Esophagus muscularis mucosa (tissue), 4 donors: ENCODE measurements around the gene SCUBE2. TPM values are rescaled to one million over a fixed set of nuclear protein-coding genes. Genes with fewer than 3 reads are reported as not detected.
"Not testable (repeated sequence)": the region's sequence is repeated elsewhere in the genome, so short reads cannot be mapped to it uniquely, and the experiment has no call there.

Experiments
- DNase-seq: peaks from one replicate; pipeline ENCODE4 v3.0.0-alpha.2; 2017; ENCODE audit errors: extremely low spot score
- H3K27ac ChIP-seq, 4 donors: fragments of 200-600 bp; sonication (generic); replicated peaks in 1 of 4; 1 replicate in 3 of 4; 2 replicates in 1 of 4; pipeline ENCODE4 v1.5.1; 2016 to 2019; ENCODE audit warnings: mild to moderate bottlenecking in 1 of 4
- H3K27me3 ChIP-seq, 4 donors: fragments of 200-600 bp; sonication (generic); one replicate each; pipeline versions ENCODE4 v1.5.1 to v1.6.0; 2016 to 2019
- H3K36me3 ChIP-seq, 4 donors: fragments of 200-600 bp; sonication (generic); one replicate each; pipeline ENCODE4 v1.5.1; 2016 to 2019
- H3K4me1 ChIP-seq, 4 donors: fragments of 200-600 bp; sonication (generic); one replicate each; pipeline ENCODE4 v1.5.1; 2016 to 2019
- H3K4me3 ChIP-seq, 4 donors: fragments of 200-600 bp; sonication (generic); 1 replicate in 2 of 4; 2 replicates in 2 of 4; pipeline ENCODE4 v1.5.1; 2016 to 2019; ENCODE audit warnings: mild to moderate bottlenecking in 4 of 4, moderate library complexity in 1 of 4
- H3K9me3 ChIP-seq, 4 donors: fragments of 200-600 bp; sonication (generic); 1 replicate in 3 of 4; 2 replicates in 1 of 4; pipeline ENCODE4 v1.5.1; 2016 to 2019
- EP300 ChIP-seq: sonication (generic); formaldehyde crosslinking; IDR thresholded peaks from one replicate; pipeline ENCODE4 v1.6.1; 2017; ENCODE audit warnings: antibody characterized with exemption
- POLR2A ChIP-seq: fragments of 450-650 bp; IDR thresholded peaks from one replicate; pipeline ENCODE4 v1.6.1; 2017; ENCODE audit warnings: antibody characterized with exemption, moderate library complexity, mild to moderate bottlenecking, low read depth
- POLR2AphosphoS5 ChIP-seq, 2 donors: sonication (generic); formaldehyde crosslinking; IDR thresholded peaks; one replicate each; pipeline ENCODE4 v1.6.1; 2017; ENCODE audit warnings: antibody characterized with exemption in 2 of 2
- whole genome bisulfite sequencing: methylation state at CpG from one replicate; pipeline ENCODE4 v1.1.5; 2018; 5-methylcytosine and 5-hydroxymethylcytosine counted together
- intact Hi-C: fragments of 100-400 bp; cut with DNase I; formaldehyde crosslinking; loops from one replicate; pipeline ENCODE4 v1.15.1; 2023
- total RNA-seq, 4 donors: library from RNA; depleted of rRNA; stranded (reverse); fragments of >200 nt; gene quantifications; one replicate each; pipeline versions ENCODE4 v1.1.0 to v1.2.1, GENCODE V29; 2016
- TF ChIP-seq, protein P1 (sequence below), 3 experiments: fragments of 200-600 bp in 2 of 3; fragments of 450-650 bp in 1 of 3; sonication (generic) in 2 of 3; IDR thresholded peaks; one replicate each; pipeline ENCODE4 v1.5.1; 2017 to 2019; ENCODE audit warnings: antibody characterized with exemption in 3 of 3, mild to moderate bottlenecking in 2 of 3, moderate library complexity in 1 of 3

Gene SCUBE2
- total RNA-seq, 4 donors from 2014 or later = 1.7 to 11.5 (median 8.2) TPM

DNA sequence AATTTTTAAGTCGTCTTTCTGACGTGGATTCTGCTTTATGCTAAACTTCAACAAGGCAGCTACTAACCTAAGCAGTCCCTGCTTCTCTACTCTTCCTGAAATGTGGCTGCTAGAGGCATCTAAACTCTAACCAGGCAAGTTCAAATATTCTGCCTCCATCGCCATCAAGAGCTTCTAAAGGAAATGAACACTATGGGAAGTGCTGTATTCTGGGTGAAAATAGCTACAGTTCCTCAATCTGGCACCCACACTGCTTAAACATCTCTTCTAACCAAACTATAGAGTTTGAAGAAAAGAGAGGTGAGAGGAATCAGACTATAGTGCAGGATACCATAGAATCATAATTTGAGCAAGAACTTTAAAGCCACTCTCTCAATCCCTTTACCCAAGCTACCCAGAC lies 93.9 kb downstream of the SCUBE2 start:
- DNase-seq = no peak
- no peak for TF ChIP-seq POLR2A
- no peak for TF ChIP-seq POLR2AphosphoS5 (IDR thresholded peaks at IDR 0.05)
- TF ChIP-seq, protein P1, sequence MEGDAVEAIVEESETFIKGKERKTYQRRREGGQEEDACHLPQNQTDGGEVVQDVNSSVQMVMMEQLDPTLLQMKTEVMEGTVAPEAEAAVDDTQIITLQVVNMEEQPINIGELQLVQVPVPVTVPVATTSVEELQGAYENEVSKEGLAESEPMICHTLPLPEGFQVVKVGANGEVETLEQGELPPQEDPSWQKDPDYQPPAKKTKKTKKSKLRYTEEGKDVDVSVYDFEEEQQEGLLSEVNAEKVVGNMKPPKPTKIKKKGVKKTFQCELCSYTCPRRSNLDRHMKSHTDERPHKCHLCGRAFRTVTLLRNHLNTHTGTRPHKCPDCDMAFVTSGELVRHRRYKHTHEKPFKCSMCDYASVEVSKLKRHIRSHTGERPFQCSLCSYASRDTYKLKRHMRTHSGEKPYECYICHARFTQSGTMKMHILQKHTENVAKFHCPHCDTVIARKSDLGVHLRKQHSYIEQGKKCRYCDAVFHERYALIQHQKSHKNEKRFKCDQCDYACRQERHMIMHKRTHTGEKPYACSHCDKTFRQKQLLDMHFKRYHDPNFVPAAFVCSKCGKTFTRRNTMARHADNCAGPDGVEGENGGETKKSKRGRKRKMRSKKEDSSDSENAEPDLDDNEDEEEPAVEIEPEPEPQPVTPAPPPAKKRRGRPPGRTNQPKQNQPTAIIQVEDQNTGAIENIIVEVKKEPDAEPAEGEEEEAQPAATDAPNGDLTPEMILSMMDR (IDR thresholded peaks at IDR 0.05) = no peak
- TF ChIP-seq EP300 = no peak
- H3K4me3 ChIP-seq = no peak overlapping the region
- no peaks in the 10 kb centered on the region for H3K9me3 ChIP-seq
- H3K36me3 ChIP-seq = no peaks in the 10 kb centered on the region
- intact Hi-C loops = no loop called here
- H3K27ac ChIP-seq = no peak overlapping the region
- WGBS = 88% methylated on average over 3 of the region's 3 CpGs
- no peaks in the 10 kb centered on the region for H3K27me3 ChIP-seq
- H3K4me1 ChIP-seq = no peaks in the 10 kb centered on the region

DNA sequence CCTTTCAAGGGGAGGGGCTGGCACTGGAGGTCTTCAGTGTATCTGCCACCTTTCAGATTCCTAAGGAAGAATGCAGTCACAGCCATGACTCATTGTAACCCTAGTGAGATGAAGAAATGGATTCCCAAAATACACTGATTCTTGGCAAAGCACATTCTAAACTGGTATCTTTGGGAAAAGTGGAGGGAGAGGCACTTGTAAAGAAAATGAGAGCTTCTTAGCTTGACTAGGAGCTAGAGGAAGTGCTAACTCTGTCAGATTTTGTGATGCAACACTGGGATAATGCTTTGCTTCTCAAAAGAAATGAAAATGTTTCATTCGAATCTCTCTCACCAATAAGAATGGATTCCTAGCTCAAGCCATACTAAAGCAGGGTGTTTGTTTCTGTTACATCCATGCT lies 101.9 kb downstream of the SCUBE2 start:
- Histone ChIP-seq H3K27me3 (no peaks in the 10 kb centered on the region), H3K4me1 (no peaks in the 10 kb centered on the region), H3K9me3 (no peaks in the 10 kb centered on the region), H3K36me3 (no peaks in the 10 kb centered on the region), H3K4me3 (no peak overlapping the region), H3K27ac (no peak overlapping the region)
- DNase-seq = no peak
- WGBS = 93% methylated on average over 1 of the region's 1 CpG
- no peak for TF ChIP-seq POLR2AphosphoS5 (IDR thresholded peaks at IDR 0.05)
- no peak for TF ChIP-seq EP300
- TF ChIP-seq, protein P1 (IDR thresholded peaks at IDR 0.05) = no peak
- no peak for TF ChIP-seq POLR2A
- intact Hi-C loops = no loop called here

DNA sequence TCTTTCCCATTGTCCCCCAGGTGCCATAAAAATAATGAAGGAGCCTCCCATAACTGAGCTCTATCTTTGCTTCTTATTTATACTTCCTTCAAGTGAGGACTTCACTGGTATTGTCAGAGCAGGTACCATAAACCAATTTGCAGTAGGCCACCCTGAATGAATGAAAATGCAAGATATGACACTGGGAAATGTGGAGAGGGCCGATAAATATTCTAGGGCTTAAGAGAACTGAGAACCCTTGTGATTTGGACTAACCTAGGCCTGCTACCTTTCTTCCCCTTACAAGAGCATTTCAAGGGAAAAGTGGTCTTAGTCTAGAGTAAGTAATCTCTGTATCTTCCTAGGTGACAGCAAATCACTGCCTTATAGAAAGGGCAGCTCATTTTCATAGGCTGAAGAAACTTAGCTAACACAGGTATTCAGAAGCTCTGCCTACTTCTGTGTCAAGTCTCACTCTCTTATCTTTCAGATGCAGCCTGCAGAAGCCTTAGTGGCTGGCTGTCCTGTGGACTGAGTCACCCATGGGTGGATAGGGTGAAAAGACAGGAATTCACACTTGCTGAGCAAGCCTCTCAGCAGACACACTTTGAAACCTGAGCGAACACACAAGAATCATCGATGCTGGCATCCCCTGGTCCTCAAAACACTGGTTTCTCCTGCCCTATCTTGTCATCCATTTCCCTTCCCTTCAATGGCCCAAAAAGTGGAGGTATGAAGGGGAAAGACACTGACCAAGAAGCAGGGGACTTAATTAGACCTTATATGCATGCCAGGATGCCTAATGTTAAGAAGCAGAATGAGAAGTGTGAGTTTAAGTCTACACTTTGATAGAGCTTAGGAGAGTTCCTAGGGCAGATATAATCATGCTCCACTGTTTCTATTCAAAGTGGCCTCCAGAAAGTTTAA lies 102.8 kb downstream of the SCUBE2 start:
- Histone ChIP-seq H3K4me1 (no peaks in the 10 kb centered on the region), H3K9me3 (no peaks in the 10 kb centered on the region), H3K27me3 (no peaks in the 10 kb centered on the region), H3K36me3 (no peaks in the 10 kb centered on the region), H3K27ac (no peak overlapping the region), H3K4me3 (no peak overlapping the region)
- TF ChIP-seq, protein P1 (IDR thresholded peaks at IDR 0.05) = no peak
- no peak for TF ChIP-seq EP300
- no peak for TF ChIP-seq POLR2A
- TF ChIP-seq POLR2AphosphoS5 (IDR thresholded peaks at IDR 0.05) = no peak
- intact Hi-C loops = no loop called here
- DNase-seq = no peak
- WGBS = 60% methylated on average over 3 of the region's 3 CpGs

DNA sequence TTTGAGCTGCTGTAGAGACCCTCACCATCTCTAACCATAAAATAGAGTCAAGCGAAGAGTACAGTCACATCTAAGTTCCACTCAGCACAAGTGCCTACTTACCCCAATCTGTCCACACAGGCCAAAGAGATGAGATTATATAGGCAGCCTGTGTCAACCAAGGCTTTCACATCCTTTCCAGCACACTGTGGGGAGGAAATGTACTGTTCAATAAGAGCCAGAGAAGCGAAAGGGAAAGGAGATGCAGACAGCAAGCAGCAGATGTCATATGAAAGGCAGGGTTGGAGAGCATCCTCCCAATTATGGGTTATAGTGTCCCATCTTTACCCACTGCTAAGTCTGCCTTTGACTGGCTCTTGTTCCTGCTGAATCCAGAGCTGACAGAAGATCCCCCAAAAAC lies 104.0 kb downstream of the SCUBE2 start:
- Histone ChIP-seq H3K27ac (no peak overlapping the region), H3K27me3 (no peaks in the 10 kb centered on the region), H3K9me3 (no peaks in the 10 kb centered on the region), H3K4me1 (no peaks in the 10 kb centered on the region), H3K4me3 (no peak overlapping the region), H3K36me3 (no peaks in the 10 kb centered on the region)
- intact Hi-C loops = no loop called here
- no peak for TF ChIP-seq POLR2AphosphoS5 (IDR thresholded peaks at IDR 0.05)
- TF ChIP-seq, protein P1 (IDR thresholded peaks at IDR 0.05) = no peak
- TF ChIP-seq EP300 = no peak
- no peak for TF ChIP-seq POLR2A
- 100% methylated on average over 2 of the region's 2 CpGs for WGBS
- DNase-seq = no peak

DNA sequence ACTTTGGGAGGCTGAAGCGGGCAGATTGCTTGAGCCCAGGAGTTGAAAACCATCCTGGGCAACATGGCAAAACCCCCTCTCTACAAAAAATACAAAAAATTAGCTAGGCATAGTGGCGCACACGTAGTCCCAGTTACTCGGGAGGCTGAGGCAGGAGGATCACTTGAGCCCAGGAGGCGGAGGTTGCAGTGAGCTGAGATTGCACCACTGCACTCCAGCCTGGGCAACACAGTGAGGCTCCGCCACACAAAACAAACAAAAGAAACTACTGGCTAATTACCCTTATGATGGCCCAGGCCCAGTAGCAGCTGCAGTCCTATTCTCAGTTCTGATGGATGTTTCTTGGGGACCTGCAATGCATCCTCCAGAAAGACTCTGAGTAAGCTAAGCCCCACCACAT lies 104.6 kb downstream of the SCUBE2 start:
- H3K27me3 ChIP-seq, DNase-seq, H3K27ac ChIP-seq, H3K4me1 ChIP-seq, H3K4me3 ChIP-seq, H3K36me3 ChIP-seq, H3K9me3 ChIP-seq, intact Hi-C loops: not testable (repeated sequence)
- WGBS = 96% methylated on average over 6 of the region's 6 CpGs
